Activated T-helper 2 cell treated with anti-CD3 and anti-CD28 coated beads, Interferon-gamma antibody, Interleukin-2, Interleukin-4, amounts not matched to agents 10 μg/mL and 5 μg/mL and 100 μg/mL, durations not matched to agents 14 hours and 24 hours and 36 hours (primary cell): Measurements from ENCODE around the gene ALK. TPM values are rescaled to one million over a fixed set of nuclear protein-coding genes. Genes with fewer than 3 reads are reported as not detected.

Experiments used
- DNase-seq: peaks from one replicate; pipeline ENCODE4 v3.0.0; 2021; ENCODE audit warnings: low spot score
- H3K27ac Mint-ChIP-seq: one replicate; pipeline ENCODE4 v1.8.0; 2021; ENCODE audit warnings: mixed read lengths
- H3K27me3 Mint-ChIP-seq: one replicate; pipeline ENCODE4 v1.8.0; 2021; ENCODE audit warnings: low read depth, mixed read lengths
- H3K36me3 Mint-ChIP-seq: one replicate; pipeline ENCODE4 v1.8.0; 2021; ENCODE audit warnings: low read depth, mixed read lengths
- H3K4me1 Mint-ChIP-seq: one replicate; pipeline ENCODE4 v1.8.0; 2021; ENCODE audit warnings: low read depth, mixed read lengths
- H3K4me3 Mint-ChIP-seq: one replicate; pipeline ENCODE4 v1.8.0; 2021; ENCODE audit warnings: low read depth, mild to moderate bottlenecking, moderate library complexity, mixed read lengths
- H3K9me3 Mint-ChIP-seq: one replicate; pipeline ENCODE4 v1.8.0; 2021; ENCODE audit warnings: mixed read lengths
- intact Hi-C: fragments of 100-400 bp; cut with micrococcal nuclease; formaldehyde crosslinking; loops from one replicate; pipeline ENCODE4 v1.15.1; 2023
- total RNA-seq: library from RNA; stranded (reverse); gene quantifications from 2 replicates; pipeline ENCODE4 v1.2.3, GENCODE V29; 2022

Gene ALK
- total RNA-seq, 1 donor from 2014 or later: not detected

GRCh38 chr2:29796446-29796845 lies 124.9 kb downstream of the ALK start:
- intact Hi-C loops: no loop called here
- peaks cover 4% of the 10 kb centered on the region for H3K27me3 Mint-ChIP-seq
- DNase-seq: no peak
- no peaks in the 10 kb centered on the region for H3K4me1 Mint-ChIP-seq
- H3K36me3 Mint-ChIP-seq: no peaks in the 10 kb centered on the region
- no peak overlapping the region for H3K4me3 Mint-ChIP-seq
- no peak overlapping the region for H3K27ac Mint-ChIP-seq
- H3K9me3 Mint-ChIP-seq: no peaks in the 10 kb centered on the region

- Mint-ChIP-seq H3K4me3 (no peak overlapping the region), H3K27ac (no peak overlapping the region), H3K4me1 (no peaks in the 10 kb centered on the region), H3K36me3 (no peaks in the 10 kb centered on the region), H3K27me3 (no peaks in the 10 kb centered on the region), H3K9me3 (no peaks in the 10 kb centered on the region)
- intact Hi-C loops: no loop called here
- no peak for DNase-seq
Observed at GRCh38 chr2:29789911-29790485, 131.4 kb downstream of the ALK start.

GRCh38 chr2:29787473-29788465 lies 133.6 kb downstream of the ALK start:
- intact Hi-C loops: no loop called here
- Mint-ChIP-seq H3K4me3 (no peak overlapping the region), H3K36me3 (no peaks in the 10 kb centered on the region), H3K9me3 (no peaks in the 10 kb centered on the region), H3K4me1 (no peaks in the 10 kb centered on the region), H3K27ac (no peak overlapping the region), H3K27me3 (no peaks in the 10 kb centered on the region)
- no peak for DNase-seq

GRCh38 chr2:29786361-29786760 lies 135.0 kb downstream of the ALK start:
- Mint-ChIP-seq H3K4me3 (no peak overlapping the region), H3K36me3 (no peaks in the 10 kb centered on the region), H3K4me1 (no peaks in the 10 kb centered on the region), H3K27me3 (no peaks in the 10 kb centered on the region), H3K27ac (no peak overlapping the region), H3K9me3 (no peaks in the 10 kb centered on the region)
- DNase-seq: no peak
- intact Hi-C loops: no loop called here

GRCh38 chr2:29783666-29784065 lies 137.7 kb downstream of the ALK start:
- H3K4me1 Mint-ChIP-seq: no peaks in the 10 kb centered on the region
- no peak overlapping the region for H3K27ac Mint-ChIP-seq
- intact Hi-C loops: no loop called here
- H3K9me3 Mint-ChIP-seq: no peaks in the 10 kb centered on the region
- H3K27me3 Mint-ChIP-seq: no peaks in the 10 kb centered on the region
- no peaks in the 10 kb centered on the region for H3K36me3 Mint-ChIP-seq
- DNase-seq: no peak
- no peak overlapping the region for H3K4me3 Mint-ChIP-seq

- H3K27ac Mint-ChIP-seq: no peak overlapping the region
- H3K4me3 Mint-ChIP-seq: no peak overlapping the region
- no peak for DNase-seq
- no peaks in the 10 kb centered on the region for H3K27me3 Mint-ChIP-seq
- no peaks in the 10 kb centered on the region for H3K36me3 Mint-ChIP-seq
- H3K4me1 Mint-ChIP-seq: no peaks in the 10 kb centered on the region
- H3K9me3 Mint-ChIP-seq: no peaks in the 10 kb centered on the region
- intact Hi-C loops: no loop called here
Observed at GRCh38 chr2:29782549-29783458, 138.6 kb downstream of the ALK start.

GRCh38 chr2:29782087-29782486 lies 139.3 kb downstream of the ALK start:
- DNase-seq: no peak
- Mint-ChIP-seq H3K36me3 (no peaks in the 10 kb centered on the region), H3K4me3 (no peak overlapping the region), H3K9me3 (no peaks in the 10 kb centered on the region), H3K4me1 (no peaks in the 10 kb centered on the region), H3K27me3 (no peaks in the 10 kb centered on the region), H3K27ac (no peak overlapping the region)
- intact Hi-C loops: no loop called here

GRCh38 chr2:29780906-29781305 lies 140.5 kb downstream of the ALK start:
- no peak overlapping the region for H3K27ac Mint-ChIP-seq
- H3K9me3 Mint-ChIP-seq: no peaks in the 10 kb centered on the region
- no peaks in the 10 kb centered on the region for H3K36me3 Mint-ChIP-seq
- H3K4me3 Mint-ChIP-seq: no peak overlapping the region
- H3K27me3 Mint-ChIP-seq: no peaks in the 10 kb centered on the region
- DNase-seq: no peak
- intact Hi-C loops: no loop called here
- H3K4me1 Mint-ChIP-seq: no peaks in the 10 kb centered on the region

GRCh38 chr2:29777161-29777560 lies 144.2 kb downstream of the ALK start:
- no peak for DNase-seq
- Mint-ChIP-seq H3K27me3 (peaks cover 2% of the 10 kb centered on the region), H3K4me1 (no peaks in the 10 kb centered on the region), H3K27ac (no peak overlapping the region), H3K36me3 (no peaks in the 10 kb centered on the region), H3K9me3 (no peaks in the 10 kb centered on the region), H3K4me3 (no peak overlapping the region)
- intact Hi-C loops: no loop called here

- intact Hi-C loops: no loop called here
- H3K4me1 Mint-ChIP-seq: no peaks in the 10 kb centered on the region
- no peak overlapping the region for H3K27ac Mint-ChIP-seq
- no peaks in the 10 kb centered on the region for H3K36me3 Mint-ChIP-seq
- peaks cover 2% of the 10 kb centered on the region for H3K27me3 Mint-ChIP-seq
- H3K9me3 Mint-ChIP-seq: no peaks in the 10 kb centered on the region
- DNase-seq: no peak
- H3K4me3 Mint-ChIP-seq: no peak overlapping the region
Observed at GRCh38 chr2:29776406-29776805, 145.0 kb downstream of the ALK start.

GRCh38 chr2:29775937-29776336 lies 145.4 kb downstream of the ALK start:
- Mint-ChIP-seq H3K27ac (no peak overlapping the region), H3K27me3 (peaks cover 2% of the 10 kb centered on the region), H3K4me1 (no peaks in the 10 kb centered on the region), H3K36me3 (no peaks in the 10 kb centered on the region), H3K9me3 (no peaks in the 10 kb centered on the region), H3K4me3 (no peak overlapping the region)
- DNase-seq: no peak
- intact Hi-C loops: no loop called here

GRCh38 chr2:29774624-29775023 lies 146.8 kb downstream of the ALK start:
- no peaks in the 10 kb centered on the region for H3K36me3 Mint-ChIP-seq
- no peak overlapping the region for H3K4me3 Mint-ChIP-seq
- no peaks in the 10 kb centered on the region for H3K9me3 Mint-ChIP-seq
- peaks cover 2% of the 10 kb centered on the region for H3K27me3 Mint-ChIP-seq
- intact Hi-C loops: no loop called here
- DNase-seq: no peak
- no peak overlapping the region for H3K27ac Mint-ChIP-seq
- no peaks in the 10 kb centered on the region for H3K4me1 Mint-ChIP-seq
